Osteoblast (primary cell): ENCODE data around the gene ABI3. TPM values are rescaled to one million over a fixed set of nuclear protein-coding genes. Genes with fewer than 3 reads are reported as not detected.
A peak's percentile ranks its signal among the peaks of the same experiment; 100 is the strongest.

ENCODE experiments used
- DNase-seq: peaks from one replicate; pipeline ENCODE4 v3.0.0; 2011; ENCODE audit warnings: low spot score, mixed read lengths; ENCODE audit not compliant: insufficient read length; ENCODE audit errors: missing footprints
- H2AFZ ChIP-seq: 2 replicates; pipeline ENCODE4 v1.6.0; 2011; ENCODE audit warnings: mild to moderate bottlenecking, low read length
- H3K27ac ChIP-seq: 2 replicates; pipeline ENCODE4 v1.5.1; 2011; ENCODE audit warnings: mild to moderate bottlenecking, low read depth, low read length, moderate library complexity
- H3K27me3 ChIP-seq: 2 replicates; pipeline ENCODE4 v1.6.0; 2012; ENCODE audit warnings: mild to moderate bottlenecking, control low read depth, inconsistent platforms, low read length, moderate library complexity; ENCODE audit not compliant: insufficient read depth
- H3K36me3 ChIP-seq: 2 replicates; pipeline ENCODE4 v1.5.1; 2011; ENCODE audit warnings: mild to moderate bottlenecking, low read length, control low read depth, moderate library complexity; ENCODE audit not compliant: insufficient read depth
- H3K4me1 ChIP-seq: 2 replicates; pipeline ENCODE4 v1.5.1; 2011; ENCODE audit warnings: mild to moderate bottlenecking, low read length, control low read depth, moderate library complexity; ENCODE audit not compliant: insufficient read depth
- H3K4me2 ChIP-seq: 2 replicates; pipeline ENCODE4 v1.6.0; 2011; ENCODE audit warnings: mild to moderate bottlenecking, low read length; ENCODE audit not compliant: insufficient read depth
- H3K4me3 ChIP-seq: fragments of 200-600 bp; sonication (generic); 3 replicates; pipeline ENCODE4 v1.5.1; 2012; ENCODE audit warnings: mild to moderate bottlenecking, low read length, inconsistent platforms; ENCODE audit not compliant: insufficient read depth
- H3K79me2 ChIP-seq: 2 replicates; pipeline ENCODE4 v1.6.0; 2012; ENCODE audit warnings: mild to moderate bottlenecking, low read length, control low read depth, inconsistent platforms; ENCODE audit not compliant: insufficient read depth
- H3K9me3 ChIP-seq: 2 replicates; pipeline ENCODE4 v1.5.1; 2011; ENCODE audit warnings: low read depth, low read length, control low read depth
- H4K20me1 ChIP-seq: 2 replicates; pipeline ENCODE4 v1.6.0; 2012; ENCODE audit warnings: mild to moderate bottlenecking, low read length, control low read depth; ENCODE audit not compliant: insufficient read depth
- total RNA-seq: library from RNA; depleted of rRNA; stranded (reverse); fragments of >200 nt; gene quantifications from 2 replicates; pipeline ENCODE4 v1.2.3, GENCODE V29; 2012
- TF ChIP-seq, protein P1 (sequence below): IDR thresholded peaks from 2 replicates; pipeline ENCODE4 v1.5.1; 2011; ENCODE audit warnings: mild to moderate bottlenecking, low read depth, low read length, moderate library complexity; ENCODE audit errors: extremely low read depth

ABI3 gene
- total RNA-seq, 1 donor: 0.36 TPM

DNA sequence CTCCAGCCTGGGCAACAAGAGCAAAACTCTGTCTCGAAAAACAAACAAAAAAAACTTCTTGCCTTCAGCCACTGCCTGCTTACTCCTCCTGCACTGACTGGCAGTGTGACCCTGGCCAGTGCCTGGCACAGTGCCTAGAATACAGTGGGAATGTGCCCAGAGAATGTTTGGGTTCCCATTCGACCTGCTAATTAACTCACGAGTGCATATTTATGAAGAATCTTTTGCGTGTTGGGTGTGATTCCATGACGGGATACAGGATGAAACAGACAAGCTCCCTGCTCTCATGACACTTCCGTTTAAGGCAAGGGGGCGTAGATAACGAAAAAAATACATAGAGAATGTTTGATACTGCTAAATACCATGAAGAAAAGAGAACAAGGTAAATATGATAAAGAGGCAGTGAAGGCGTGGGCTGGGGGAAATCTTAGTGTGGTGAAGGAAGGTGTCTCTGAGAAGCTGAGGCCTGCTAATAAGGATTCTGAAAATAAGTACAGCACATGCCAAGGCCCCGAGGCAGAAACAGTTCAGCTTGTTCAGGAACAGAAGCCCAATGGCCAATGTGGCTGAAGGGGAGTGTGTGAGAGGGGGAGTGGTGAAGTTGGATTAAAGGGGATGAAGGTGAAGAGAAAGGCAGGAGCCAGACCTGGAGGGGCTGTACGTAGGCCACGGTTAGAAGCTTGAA lies 4.3 kb downstream of the ABI3 start:
- H3K4me2 ChIP-seq: no peak overlapping the region
- no peak overlapping the region for H3K4me3 ChIP-seq
- no peaks in the 10 kb centered on the region for H3K79me2 ChIP-seq
- no peaks in the 10 kb centered on the region for H3K36me3 ChIP-seq
- TF ChIP-seq, protein P1, sequence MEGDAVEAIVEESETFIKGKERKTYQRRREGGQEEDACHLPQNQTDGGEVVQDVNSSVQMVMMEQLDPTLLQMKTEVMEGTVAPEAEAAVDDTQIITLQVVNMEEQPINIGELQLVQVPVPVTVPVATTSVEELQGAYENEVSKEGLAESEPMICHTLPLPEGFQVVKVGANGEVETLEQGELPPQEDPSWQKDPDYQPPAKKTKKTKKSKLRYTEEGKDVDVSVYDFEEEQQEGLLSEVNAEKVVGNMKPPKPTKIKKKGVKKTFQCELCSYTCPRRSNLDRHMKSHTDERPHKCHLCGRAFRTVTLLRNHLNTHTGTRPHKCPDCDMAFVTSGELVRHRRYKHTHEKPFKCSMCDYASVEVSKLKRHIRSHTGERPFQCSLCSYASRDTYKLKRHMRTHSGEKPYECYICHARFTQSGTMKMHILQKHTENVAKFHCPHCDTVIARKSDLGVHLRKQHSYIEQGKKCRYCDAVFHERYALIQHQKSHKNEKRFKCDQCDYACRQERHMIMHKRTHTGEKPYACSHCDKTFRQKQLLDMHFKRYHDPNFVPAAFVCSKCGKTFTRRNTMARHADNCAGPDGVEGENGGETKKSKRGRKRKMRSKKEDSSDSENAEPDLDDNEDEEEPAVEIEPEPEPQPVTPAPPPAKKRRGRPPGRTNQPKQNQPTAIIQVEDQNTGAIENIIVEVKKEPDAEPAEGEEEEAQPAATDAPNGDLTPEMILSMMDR: no peak
- no peak overlapping the region for H2AFZ ChIP-seq
- H3K9me3 ChIP-seq: no peaks in the 10 kb centered on the region
- H3K4me1 ChIP-seq: peaks cover 3% of the 10 kb centered on the region
- no peaks in the 10 kb centered on the region for H4K20me1 ChIP-seq
- DNase-seq: peak; percentile 57
- peaks cover 10% of the 10 kb centered on the region for H3K27me3 ChIP-seq
- no peak overlapping the region for H3K27ac ChIP-seq

DNA sequence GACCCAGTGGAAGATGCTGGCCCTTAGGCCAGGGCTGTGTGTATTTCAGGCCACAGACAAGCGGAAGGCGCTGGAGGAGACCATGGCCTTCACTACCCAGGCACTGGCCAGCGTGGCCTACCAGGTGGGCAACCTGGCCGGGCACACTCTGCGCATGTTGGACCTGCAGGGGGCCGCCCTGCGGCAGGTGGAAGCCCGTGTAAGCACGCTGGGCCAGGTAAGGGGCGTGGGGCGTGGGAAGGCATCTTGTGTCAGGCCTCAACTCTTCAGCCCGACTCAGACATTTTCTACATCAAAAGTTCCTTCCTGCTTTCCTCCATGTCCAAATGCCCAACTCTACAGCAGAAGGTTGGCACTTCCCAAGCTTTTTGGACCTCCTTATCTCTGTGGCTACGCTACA lies 6.0 kb downstream of the ABI3 start:
- H4K20me1 ChIP-seq: no peaks in the 10 kb centered on the region
- H3K9me3 ChIP-seq: no peaks in the 10 kb centered on the region
- H3K36me3 ChIP-seq: no peaks in the 10 kb centered on the region
- H3K4me3 ChIP-seq: no peak overlapping the region
- no peaks in the 10 kb centered on the region for H3K4me1 ChIP-seq
- no peak overlapping the region for H3K4me2 ChIP-seq
- DNase-seq: peak; percentile 79
- no peak overlapping the region for H3K27ac ChIP-seq
- no peaks in the 10 kb centered on the region for H3K79me2 ChIP-seq
- H2AFZ ChIP-seq: no peak overlapping the region
- TF ChIP-seq, protein P1: no peak
- peaks cover 4% of the 10 kb centered on the region for H3K27me3 ChIP-seq

GRCh38 chr17:49216953-49217650 lies 6.6 kb downstream of the ABI3 start:
- no peak overlapping the region for H3K4me3 ChIP-seq
- H3K4me2 ChIP-seq: no peak overlapping the region
- no peak overlapping the region for H2AFZ ChIP-seq
- DNase-seq: peak; percentile 90
- TF ChIP-seq, protein P1: no peak
- no peak overlapping the region for H3K27ac ChIP-seq
- H3K79me2 ChIP-seq: no peaks in the 10 kb centered on the region
- no peaks in the 10 kb centered on the region for H3K36me3 ChIP-seq
- H3K9me3 ChIP-seq: no peaks in the 10 kb centered on the region
- peaks cover 4% of the 10 kb centered on the region for H3K27me3 ChIP-seq
- H4K20me1 ChIP-seq: no peaks in the 10 kb centered on the region
- no peaks in the 10 kb centered on the region for H3K4me1 ChIP-seq

- H2AFZ ChIP-seq: no peak overlapping the region
- H3K36me3 ChIP-seq: no peaks in the 10 kb centered on the region
- DNase-seq: peak; percentile 82
- H3K4me3 ChIP-seq: no peak overlapping the region
- H3K4me1 ChIP-seq: no peaks in the 10 kb centered on the region
- H3K9me3 ChIP-seq: no peaks in the 10 kb centered on the region
- H4K20me1 ChIP-seq: no peaks in the 10 kb centered on the region
- H3K27ac ChIP-seq: no peak overlapping the region
- H3K79me2 ChIP-seq: no peaks in the 10 kb centered on the region
- H3K4me2 ChIP-seq: no peak overlapping the region
- peaks cover 8% of the 10 kb centered on the region for H3K27me3 ChIP-seq
- TF ChIP-seq, protein P1: no peak
Observed at GRCh38 chr17:49217651-49218413, 7.3 kb downstream of the ABI3 start.
